Astrocyte (in vitro differentiated cells and primary cell): ENCODE data around the gene DSE.

ENCODE experiments used
- CTCF ChIP-seq: IDR thresholded peaks from 2 replicates; pipeline ENCODE4 v1.5.1; 2011; ENCODE audit warnings: low read depth, mild to moderate bottlenecking, inconsistent platforms, low read length, moderate library complexity; ENCODE audit not compliant: insufficient read depth
- EZH2 ChIP-seq: IDR thresholded peaks from 2 replicates; pipeline ENCODE4 v1.6.1; 2012; ENCODE audit warnings: mild to moderate bottlenecking, low read length, inconsistent platforms; ENCODE audit not compliant: insufficient read depth

GRCh38 chr6:116409756-116410155, 39.0 kb downstream of the DSE start:
- TF ChIP-seq CTCF (no peak), EZH2 (no peak)
